ENCODE results near the gene LIMS2.

Gene LIMS2

DNA sequence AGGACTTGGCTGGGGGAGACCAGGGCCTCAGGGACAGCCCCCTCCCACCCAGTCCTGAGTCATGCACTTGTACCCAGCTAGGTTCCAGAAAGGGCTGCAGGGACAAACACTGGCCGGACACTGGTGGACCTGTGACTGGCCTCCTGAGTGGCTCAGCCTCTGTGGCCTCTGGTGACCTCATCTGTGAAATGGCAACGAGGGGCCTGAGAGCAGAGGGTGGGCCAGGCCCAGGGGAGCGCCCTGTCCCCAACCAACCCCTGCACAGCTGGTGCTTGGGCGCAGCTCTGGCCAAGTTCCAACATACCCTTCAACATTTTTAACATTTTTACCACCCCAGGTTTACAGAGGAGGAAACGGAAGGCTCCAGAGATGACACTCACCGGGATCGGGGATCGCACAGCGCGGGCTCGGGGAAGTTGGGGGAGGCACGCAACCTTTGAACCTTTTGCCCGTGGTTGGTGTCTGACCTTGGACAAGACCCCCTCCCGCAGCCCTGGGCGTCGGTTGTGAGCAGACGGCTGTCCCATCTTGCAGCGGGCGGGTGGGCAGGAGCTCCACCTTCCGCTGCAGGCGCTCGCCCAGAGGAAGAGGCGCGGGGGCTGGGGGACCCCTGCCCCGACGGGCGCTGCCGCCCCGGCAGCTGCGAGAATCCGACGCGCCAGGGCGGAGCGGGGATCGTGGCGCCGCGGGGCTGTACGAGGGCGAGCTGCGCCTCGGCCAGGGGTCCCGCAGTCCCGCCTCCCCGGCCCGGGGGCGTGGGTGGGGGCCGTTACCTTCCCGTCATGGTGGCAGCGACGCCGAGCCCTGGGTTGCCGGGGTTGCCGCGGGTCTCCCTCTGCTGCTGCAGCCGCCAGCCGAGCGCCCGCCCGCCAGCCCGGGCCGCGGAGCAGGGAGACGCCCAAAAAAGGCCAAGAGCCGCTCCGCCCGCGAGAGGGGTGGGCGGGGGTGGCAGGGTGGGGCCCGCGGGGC is 805 bp downstream of the LIMS2 start:
- no peak for DNase-seq (ENCODE audit: low read depth)

DNA sequence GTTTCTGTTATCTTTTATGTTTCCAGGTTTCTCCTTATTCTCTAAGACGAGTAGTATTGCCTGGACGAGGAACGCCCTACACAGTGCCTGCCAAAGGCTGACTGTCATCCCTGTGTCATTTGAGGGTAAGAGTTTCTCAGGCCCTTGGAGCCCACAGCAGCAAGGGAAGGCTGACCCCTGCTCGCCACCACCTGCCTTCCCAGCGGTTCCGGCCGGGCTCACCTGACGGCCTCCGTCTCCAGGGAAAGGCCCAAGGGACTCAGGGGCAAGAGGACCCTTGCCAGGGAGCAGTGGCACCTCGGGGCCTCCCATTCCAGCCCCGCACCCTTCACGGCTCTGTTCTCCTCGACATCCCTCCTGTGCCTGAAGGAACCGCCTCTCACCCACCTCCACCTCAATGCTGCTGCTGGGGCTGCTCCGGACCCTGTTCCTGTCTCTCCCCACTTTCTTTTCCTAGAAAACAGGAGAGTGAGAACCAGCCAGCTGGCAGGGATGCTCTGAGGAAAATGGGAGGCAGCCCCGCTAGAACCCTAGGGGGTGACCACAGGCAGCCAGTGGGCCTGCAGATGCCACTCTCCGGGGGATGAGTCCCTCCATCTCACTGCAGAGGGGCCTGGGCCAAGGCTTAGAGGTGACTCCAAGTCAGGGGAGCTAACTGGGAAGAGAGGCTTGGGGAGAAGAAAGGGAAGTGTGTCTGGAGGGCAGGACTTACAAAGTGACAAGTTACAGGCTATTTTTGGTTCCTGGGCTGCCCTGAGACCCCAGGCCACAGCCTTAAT is 1.9 kb downstream of the LIMS2 start:
- DNase-seq (ENCODE audit: low read depth): no peak

DNA sequence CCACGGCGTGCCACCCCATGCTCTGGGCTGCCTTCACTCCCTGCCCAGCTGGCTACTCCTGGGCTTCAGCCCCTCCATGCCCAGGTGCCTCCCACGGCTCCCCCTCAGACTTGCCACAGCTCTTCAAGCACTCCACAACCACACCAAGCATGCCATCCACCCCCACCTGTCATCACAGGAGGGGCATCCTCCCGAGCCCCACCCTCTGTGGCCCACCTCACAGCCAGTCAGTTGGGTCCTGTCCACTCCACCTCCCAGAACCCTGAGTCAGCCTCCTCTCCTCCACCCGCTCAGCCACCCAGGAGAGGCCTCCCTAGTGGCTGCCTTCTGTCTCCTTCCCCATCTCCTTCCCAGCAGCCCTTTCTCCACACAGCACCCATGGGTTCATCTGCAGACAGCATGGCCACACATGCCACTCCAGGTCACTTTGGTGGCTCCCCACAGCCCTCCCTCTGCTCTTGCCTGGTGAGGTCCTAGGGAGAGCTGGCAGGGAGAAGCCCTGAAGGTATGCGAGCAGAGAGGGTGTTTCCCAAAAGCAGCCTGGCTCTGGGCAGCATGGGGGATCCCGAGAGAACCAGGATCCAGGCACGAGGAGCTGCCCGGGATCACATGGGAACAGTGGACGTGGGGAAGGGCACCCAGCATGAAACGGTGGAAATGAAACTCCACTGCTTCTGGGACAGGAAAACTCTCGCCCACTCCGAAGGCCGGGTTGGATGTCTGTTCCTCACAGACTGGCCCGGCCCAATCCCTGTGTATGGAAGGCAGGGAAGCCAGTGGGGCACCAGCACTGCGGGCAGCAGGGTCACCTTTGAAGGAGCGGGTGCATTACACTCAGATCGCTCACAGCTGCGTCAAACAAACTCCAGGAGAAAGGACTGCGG is 2.7 kb downstream of the LIMS2 start:
- DNase-seq (ENCODE audit: low read depth): no peak

DNA sequence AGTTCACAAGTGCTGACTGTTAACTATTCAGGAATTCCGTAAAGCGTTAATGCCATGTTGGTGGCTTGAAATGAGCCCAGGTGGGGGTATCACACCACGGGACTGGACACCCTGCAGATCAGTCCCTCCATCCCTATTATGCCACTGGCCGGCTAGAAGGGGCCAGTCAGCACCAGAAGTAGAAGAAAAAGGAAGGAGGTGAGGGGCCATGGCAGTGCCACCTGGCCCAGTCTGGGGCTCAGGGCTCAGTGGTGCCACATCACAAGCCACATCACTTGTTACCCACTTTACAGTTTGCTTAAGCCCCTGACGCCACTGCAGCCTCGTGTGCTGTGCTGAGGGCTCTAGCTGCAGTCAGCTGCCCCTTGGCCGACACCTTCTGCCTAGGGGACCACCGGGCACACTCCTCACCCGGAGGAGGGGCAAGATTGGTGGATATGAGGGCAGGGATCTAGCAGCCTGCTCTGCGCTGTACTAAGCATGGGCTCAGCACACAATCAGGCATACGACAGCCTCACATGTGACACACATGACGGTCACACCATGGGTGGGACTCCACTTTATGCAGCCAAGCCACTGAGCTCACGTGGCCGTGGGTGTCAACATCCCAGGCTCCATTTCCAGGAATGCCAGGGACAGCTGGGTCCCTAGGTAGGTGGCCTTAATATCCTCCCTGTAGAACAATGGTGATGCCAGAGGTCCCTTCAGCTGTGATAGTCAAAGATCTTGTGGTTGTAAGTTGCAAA is 3.6 kb downstream of the LIMS2 start:
- DNase-seq (ENCODE audit: low read depth): no peak

DNA sequence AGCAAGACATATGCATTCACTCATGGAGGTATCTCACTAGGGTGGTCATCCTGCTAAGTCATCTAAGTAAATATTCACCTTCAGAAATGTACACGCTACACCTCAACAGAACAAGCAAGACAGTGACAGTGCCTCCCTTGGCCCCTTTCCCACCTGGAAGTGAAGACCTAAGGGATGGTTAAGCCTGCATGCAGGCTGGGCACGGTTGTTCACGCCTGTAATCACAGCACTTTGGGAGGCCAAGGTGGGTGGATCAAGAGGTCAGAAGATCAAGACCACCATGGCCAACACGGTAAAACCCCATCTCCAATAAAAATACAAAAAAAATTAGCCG is 4.4 kb downstream of the LIMS2 start:
- no peak for DNase-seq (ENCODE audit: low read depth)

DNA sequence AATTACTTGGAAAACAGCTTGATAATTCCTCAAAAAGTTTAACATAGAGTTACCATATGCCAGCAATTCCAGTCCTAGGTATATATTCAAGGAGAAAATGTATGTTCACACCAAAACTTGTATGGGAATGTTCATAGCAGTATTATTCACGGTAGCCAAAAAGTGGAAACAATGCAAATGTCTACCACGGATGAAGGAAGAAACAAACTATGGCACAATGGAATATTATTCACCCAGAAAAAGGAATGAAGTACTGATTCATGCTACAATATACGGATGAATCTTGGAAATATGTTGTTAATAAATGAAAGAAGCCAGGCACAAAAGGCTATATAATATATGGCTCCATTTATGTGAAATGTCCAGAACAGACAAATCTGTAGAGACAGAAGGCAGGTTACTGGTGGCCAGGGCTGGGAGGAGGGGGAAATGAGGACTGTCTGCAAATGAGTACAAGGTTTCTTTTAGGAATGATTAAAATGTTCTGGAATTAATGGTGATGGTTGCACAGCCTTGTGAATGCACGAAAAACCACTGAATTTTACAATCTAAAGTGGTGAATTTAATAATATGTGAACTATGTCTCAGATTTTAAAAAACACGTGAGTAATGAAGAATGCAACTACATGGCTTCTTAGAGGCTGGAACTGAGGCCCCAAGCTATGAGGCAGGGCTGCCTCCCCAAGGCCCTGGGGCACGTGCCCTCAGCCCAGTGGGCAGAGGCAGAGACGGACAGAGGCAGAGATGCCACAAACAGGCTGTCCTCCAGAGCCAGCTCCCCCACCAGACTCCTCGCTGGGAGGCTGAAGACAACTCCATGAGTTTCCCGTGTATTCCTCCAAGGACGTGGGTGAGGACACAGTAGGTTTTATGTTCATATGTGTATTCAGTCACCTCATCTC is 5.0 kb downstream of the LIMS2 start:
- DNase-seq (ENCODE audit: low read depth): no peak

DNA sequence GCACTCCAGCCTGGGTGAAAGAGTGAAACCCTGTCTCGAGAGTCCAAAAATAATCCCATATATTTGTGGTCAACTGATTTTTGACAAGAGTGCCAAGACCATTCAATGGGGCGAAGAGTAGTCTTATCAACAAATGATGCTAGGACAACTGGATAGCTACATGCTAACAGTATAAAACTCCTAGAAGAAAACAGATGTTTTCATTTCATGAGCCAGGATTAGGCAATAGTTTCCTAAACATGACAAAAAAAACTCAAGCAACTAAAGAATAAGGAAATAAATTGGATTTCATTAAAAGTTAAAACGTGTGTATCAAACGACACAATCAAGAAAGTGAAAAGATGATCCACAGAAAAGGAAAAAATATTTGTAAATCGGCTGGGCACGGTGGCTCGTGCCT is 6.3 kb downstream of the LIMS2 start:
- DNase-seq (ENCODE audit: low read depth): peak; percentile 45

DNA sequence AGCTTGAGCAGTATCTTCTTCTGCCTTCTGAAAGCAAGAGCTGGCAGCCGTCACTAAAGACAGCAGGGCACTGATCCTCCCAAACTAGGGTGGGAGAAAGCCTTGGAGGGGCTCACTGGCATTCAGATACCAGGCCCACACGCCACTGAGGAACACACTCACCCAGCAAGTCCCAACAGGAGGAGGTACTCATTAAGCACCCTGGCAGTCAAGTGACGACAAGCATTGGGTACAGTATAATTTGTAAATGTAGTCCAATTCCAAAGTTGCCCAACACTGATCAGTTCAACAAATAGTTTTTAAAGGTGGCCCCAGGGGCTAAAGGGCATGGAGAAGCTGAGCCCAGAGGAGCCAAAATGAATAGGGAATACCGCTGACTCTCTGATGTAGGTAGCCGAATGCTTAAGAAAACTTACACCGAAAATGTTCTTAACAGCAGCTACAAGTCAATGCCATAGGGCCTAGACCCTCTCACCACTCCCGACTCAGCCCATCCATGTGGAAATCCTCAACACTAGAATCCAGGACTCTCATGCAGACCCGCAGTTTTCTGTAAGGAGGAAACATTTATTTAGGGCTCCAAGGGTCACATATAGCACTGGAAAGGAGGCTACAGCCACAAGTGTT is 9.9 kb downstream of the LIMS2 start:
- DNase-seq (ENCODE audit: low read depth): no peak

DNA sequence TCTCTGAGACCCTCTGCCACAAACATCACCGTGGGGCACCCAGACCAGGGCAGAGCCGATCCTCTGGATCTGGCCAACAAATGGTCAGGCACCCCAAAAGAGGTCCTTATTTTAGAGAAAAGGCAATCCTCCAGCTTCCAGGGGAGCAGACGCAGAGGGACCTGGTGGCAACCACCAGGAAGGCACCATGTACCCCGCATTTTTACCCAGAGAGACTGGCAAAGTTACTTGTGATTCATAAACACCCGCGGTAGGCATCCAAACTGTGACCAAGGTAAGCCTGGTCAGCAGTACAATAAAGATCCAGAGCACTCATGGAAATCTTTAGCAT is 10.5 kb downstream of the LIMS2 start:
- no peak for DNase-seq (ENCODE audit: low read depth)

DNA sequence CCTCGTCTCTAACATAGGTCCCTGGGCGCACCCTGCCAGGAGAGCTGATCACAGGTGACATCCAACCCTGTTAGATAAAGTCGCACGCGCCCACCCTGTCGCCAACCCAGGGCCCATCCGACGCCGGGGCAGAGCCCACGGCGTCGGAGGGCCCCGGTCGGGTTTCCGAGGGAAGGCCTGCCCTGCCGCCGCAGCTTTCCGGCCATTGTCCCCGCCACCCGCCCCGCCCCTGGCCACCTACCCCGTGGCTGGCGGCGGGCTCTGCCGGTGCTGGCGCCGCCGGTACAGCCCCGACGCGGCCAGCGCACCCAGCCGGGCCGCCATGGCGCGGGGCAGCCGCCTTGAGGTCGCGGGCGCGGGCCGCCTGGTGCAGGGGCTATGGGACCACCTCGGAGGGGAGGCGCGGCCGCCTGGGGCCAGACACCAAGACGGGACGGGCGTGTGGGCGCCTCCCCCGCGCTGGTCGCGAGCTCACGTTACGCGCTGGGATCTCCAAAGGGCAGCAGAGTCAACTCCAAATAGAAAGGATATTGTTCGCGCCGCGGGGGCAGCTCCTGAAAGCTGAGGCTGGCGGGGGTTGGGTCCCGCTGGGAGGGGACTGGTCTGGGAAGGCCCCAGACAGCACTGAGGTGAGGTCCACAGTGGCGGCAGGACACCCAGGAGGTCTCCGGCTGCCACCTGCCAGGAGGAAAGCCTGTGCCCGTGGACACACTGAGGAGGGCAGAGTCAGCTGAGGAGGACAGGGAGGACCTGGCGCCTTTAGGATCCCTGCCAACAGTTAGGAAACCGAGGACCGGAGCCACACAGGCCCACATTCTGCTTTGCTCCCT is 11.1 kb downstream of the LIMS2 start:
- DNase-seq (ENCODE audit: low read depth): no peak

DNA sequence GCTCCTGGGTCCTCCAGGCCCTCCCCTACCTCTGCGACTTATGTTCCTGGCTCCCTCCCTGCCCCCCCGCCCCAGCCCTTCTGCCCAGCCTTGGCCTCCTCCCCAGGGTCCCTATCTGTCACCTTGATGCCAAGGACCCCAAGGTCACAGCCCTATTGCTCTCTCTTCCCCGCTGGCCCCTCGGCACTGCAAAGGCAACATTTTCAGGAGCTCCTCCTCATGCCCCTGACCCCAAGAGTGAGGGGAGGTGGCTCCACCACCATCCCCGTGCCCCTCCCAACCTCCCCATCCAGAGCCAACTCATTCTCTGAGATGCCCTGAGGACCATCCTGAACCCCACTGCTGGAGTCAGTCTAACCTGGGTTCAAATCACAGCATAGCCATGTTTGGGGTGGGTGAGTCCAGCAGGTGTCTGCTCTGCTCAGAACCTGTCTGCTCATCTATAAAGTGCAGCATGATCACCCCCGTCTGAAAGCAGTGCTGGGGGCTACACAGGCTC is 11.7 kb downstream of the LIMS2 start:
- DNase-seq (ENCODE audit: low read depth): no peak

DNA sequence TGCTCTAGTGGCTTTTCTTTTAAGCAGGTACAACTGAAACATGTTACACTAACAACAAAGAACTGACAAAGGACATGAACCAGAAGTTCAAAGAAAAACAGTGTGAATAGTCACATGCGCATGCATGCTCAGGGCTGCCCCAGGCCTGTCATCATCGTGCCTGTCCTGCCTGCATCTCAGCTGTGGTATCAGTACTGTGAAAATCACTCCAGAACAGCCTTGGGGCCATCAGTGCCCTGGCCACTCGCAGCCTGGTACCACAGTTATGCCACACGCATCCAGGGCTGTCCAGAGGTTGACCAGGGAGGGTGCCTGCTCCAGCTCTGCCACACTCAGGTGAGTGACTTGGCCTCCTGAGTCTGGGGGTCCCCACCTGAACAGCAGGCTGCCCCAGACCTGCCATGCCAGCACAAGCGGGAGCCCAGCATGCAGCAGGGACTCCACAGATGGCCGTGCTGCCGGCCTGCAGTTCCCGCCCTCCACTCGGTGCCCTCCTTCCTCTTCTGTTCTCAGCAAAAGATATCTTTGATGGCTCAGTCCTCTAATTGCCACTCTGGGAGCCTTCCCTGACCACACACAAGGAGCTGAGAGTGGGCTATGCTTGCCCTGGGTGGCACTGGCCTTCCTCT is 12.3 kb downstream of the LIMS2 start:
- DNase-seq (ENCODE audit: low read depth): no peak

DNA sequence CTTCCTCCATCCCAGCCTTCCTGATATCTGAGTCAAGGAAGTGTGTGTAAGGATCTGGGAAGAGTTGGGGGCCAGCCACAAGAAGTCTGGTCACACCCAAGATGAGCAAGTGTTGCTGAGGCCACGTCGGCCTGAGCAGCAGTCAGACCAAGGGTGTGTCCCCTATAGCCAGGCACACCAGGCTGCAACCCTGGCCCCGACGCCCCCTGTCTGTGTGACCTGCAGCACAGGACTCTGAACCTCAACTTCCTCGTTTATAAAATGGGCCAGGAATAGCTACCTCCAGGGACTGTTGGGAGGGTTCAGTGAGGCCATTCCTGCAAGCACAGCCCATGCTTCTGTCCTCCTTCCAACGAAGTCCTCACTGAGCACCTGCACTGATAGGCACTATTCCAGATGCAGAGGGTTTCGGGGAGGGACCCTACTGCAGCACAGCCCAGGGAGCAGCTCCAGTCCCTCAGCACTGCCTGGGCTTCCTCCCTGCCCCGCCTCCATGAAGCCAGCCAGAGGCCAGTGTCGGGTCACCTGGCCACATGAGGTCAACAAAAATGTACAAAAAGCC is 13.3 kb downstream of the LIMS2 start:
- no peak for DNase-seq (ENCODE audit: low read depth)

DNA sequence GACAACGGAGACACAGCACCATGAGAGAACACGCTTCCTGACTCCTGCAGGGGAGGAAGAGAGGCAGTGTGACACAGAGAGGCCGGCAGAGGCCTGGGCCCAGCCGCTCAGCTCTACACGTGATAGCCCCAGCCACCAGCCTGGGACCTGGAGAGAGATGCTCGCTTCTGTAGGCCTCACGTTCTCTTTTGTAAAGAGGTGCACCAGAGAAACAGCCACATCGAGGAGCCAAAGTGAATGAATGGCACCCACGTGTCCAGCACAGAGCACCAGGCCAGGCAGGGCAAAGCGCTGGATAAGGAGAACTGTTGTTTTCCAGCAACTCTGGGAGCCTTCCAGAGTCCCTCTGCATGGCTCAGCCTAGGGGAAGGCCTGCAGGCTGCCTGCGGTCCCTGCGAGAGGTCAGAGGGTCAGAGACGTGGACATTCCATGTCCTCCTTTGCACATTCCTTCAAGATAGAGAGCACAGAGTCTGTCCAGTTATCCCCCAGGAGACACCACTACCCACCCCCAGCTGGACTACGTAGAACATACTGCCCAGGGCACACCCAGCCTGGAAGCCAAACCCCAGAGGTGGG is 14.2 kb downstream of the LIMS2 start:
- no peak for DNase-seq (ENCODE audit: low read depth)

DNA sequence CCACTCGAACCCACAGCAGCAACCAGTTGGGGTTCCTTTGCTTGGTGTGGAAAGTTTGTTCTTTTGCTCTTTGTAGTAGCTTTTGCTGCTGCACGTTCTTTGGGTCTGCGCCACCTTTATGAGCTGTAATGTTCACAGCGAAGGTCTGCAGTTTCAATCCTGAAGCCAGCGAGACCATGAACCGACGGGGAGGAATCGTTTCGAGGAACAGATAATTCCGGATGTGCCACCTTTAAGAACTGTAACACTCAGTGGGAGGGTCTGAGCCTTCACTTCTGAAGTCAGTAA is 15.1 kb downstream of the LIMS2 start:
- DNase-seq (ENCODE audit: low read depth): no peak

DNA sequence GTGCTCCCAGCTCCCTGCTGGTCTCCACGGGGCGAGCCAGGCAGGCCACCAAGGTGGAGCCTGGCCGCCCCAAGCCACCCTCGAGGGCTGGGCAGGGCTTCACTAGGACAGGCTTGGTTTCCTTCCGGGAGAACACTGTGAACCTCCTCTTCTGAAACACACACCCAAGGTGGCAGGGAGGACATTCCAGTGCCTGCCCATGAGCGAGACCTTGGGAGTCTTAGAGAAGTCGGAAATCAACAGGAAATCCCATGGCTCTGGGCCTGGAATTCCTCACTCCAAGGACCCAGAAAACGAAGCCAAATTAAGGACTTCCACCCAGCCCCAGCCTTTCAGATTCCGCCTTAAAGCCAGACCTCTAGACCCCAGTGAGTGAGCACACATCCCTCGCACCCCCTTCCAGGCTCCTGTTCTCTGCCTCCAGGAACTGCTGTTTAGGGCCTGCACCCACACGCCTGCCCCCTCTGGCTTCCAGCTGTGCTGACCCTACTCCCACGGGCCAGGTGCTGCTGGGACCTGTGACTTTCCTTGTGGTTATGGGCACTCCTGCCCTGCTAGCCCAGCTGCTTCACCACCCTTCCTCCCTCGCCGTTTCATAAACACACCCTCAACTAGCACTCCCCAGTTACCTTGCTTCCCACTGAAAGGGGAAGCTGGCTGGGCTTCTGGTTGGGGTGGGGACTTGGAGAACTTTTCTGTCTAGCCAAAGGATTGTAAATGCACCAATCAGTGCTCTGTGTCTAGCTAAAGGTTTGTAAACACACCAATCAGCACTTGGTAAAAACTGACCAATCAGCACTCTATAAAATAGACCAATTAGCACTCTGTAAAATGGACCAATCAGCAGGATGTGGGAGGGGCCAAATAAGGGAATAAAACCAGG is 15.7 kb downstream of the LIMS2 start:
- DNase-seq (ENCODE audit: low read depth): no peak
